G401 (cell line): Measurements from ENCODE around the gene CRACR2B. TPM values are rescaled to one million over a fixed set of nuclear protein-coding genes. Genes with fewer than 3 reads are reported as not detected.
A peak's percentile ranks its signal among the peaks of the same experiment; 100 is the strongest.

Experiments
- DNase-seq: peaks from one replicate; pipeline ENCODE4 v3.0.0-alpha.2; 2015; ENCODE audit warnings: low spot score
- in situ Hi-C: cut with HindIII; loops from 2 replicates; pipeline ENCODE4 v1.10.0; 2016; ENCODE audit warnings: low sequenced_read_pairs, mixed read lengths
- total RNA-seq: library from RNA; depleted of rRNA; stranded (reverse); fragments of >200 nt; shearing (Covaris generic); gene quantifications from 2 replicates; pipeline ENCODE4 v1.2.3, GENCODE V29; 2014

The CRACR2B gene
- total RNA-seq, 1 experiment from 2014 or later, result 28.3 TPM

DNA sequence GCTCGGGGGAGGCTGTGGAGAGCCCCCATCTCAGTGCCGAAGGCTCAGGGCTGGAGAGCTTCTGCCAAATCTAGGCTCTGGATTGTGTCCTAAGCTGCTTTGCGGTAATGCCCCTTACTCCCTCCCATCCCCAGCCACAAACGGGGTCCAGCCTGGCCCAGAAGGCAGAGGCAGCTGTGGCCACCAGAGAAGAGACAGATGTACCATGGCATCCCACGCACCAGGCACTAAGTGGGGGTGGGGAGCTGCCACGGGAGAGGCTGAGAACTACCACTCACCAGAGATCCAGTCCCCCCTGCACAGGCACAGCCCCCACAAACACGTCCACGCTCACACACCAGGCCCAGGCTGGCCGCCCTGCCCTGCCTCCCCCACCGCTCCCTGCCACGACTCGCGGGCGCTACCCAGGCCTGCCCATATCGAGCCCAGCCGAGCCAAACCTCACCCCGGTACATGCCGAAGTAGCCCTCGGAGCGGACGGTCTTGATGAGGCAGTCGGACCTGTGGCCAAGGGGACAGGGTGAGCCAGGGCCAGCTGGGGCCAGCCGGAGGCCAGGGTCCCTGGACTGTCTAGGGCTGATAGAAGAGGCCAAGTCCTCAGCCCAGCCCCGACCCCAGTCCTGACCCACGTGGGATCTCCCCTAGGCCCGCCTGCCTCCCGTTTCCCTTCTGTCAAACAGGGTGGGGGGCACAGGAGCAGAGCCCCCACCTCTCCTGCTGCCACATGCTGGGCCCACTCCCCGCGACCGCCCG lies 33.5 kb upstream of the CRACR2B start:
- in situ Hi-C loops, result no loop called here

DNA sequence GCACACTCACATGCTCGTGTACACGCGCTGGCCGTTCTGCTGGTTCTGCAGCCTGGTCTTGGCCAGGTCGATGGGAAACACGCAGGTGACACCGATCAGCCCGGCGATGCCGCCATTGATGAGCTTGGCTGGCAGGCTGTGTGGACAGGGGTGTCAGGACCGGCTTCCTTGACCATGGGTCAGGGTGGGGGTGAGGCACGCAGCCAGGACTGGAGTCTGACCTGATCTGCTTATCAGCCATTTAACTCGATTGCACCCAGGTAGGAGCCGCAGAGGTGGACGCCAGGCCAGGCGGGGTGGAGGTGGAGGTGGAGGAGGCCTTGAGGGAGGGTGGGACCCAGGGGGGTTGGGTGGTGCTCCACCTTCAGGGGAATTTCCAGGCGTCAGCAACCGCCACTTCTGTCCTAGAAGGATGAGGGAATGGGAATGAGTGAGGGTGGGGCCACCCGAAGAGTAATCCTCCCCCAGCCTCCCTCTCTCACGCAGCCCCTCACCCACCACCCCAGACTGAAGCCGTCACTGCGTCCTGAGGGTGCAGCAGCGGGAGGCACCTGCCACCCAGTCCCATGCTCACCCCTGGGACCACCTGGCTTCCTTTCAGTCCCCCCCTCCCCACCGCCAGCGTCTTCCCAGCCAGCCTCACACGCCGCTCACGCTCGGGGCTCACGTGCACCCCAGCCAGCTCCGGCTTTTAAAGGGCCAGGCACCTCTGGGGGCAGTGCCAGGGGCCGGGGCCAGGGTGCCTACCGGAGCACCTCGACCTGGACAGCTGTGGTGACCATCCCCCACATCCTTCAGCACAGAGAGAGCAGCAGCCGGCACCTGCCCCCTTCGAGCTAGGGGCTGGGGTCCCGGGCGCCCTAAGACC lies 32.7 kb upstream of the CRACR2B start:
- peak; percentile 67 for DNase-seq
- in situ Hi-C loops, result no loop called here

More for the DNA sequence above, 33.5 kb upstream of the CRACR2B start:
- no peak for DNase-seq

DNA sequence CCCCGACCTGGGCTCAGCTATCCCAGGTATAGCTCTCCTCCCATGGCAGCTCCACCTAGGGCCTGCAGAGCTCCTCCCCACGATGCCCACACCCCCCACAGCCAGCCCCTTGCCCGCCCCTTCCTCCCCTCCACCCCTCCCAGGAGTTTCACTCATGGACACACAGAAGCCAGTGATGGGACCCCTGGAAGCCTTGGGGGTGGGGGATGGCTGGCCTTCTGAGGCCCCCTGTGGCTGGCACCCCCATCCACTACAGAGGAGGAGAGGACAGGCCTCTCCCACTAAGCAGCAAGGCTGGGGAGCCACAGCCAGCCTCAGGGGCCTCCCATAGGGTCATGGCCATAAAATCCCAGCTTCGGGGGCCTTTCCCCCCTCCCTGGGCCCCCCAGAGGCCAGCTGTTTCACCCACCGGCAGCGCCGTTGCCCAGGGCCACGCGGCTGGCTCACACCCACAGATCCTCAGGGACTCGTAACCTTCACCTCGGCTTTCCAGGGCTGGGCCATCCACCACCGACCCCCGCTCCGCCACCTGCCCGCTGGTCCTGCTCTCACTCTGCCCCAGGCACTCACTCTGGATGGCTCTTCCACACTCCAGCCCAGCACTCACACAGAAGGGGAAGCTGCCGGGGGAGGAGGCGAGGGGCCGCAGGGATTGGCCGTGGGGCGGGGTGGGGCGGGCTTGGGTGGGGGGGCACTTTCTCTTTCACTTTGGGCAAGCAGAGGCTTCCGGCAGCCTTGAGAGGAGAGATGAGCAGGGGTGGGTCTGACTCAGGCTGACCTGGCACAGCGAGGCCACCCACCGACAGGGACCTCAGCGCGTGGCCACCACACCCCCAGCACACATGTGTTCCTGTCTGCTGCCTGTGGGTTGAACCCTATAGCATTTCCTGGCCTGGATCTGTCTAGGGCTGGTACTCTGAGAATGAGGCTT lies 31.8 kb upstream of the CRACR2B start:
- DNase-seq, result no peak
- in situ Hi-C loops, result no loop called here

GRCh38 chr11:796565-797295 lies 31.0 kb upstream of the CRACR2B start:
- DNase-seq, result no peak
- in situ Hi-C loops, result no loop called here

DNA sequence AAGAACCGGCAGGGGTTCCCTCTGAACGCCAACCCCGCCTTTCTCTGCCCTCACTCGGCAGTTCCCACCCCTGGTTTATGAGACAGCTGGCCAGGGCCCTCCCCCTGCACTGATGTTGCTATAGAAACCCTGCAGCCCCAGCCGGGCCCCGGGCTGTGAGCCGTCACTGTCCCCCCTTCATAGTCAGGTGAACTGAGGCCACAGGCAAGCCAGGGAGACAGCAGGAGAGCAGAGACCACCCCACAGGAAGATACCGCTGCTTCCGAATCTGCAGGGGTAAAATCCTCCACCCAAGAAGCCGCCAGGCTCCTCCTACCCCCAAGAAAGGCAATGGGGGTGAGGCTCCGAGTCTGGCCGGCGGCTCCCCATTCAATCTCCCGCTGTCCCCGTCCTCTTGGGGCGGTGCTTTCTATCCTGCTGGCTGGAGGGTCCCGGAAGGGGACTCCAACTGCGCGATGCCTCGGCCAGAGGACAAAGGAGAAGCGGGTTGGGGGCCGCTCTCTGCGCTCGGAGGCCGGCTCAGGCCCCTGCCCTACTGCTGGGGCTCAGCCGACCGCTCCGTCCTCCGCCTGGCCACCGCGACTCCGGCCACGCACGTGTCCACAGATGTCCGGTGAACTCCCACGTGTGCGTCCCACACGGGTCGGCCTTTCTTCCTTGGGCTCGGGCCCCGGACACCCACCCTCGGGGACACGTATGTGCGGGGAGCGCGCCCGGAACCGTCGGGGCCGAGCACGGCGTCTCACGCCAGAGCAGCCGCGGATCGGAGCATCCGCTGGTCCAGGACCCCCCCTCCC lies 30.2 kb upstream of the CRACR2B start:
- DNase-seq, result peak; percentile 75
- in situ Hi-C loops, result no loop called here

GRCh38 chr11:798093-798713 lies 29.5 kb upstream of the CRACR2B start, which contains the start of gene SLC25A22:
TSS of gene SLC25A22 (minus strand) at chr11:798281. CDS start at chr11:795006, 3,275 bp downstream.
- peak; percentile 79 for DNase-seq
- in situ Hi-C loops, result no loop called here

DNA sequence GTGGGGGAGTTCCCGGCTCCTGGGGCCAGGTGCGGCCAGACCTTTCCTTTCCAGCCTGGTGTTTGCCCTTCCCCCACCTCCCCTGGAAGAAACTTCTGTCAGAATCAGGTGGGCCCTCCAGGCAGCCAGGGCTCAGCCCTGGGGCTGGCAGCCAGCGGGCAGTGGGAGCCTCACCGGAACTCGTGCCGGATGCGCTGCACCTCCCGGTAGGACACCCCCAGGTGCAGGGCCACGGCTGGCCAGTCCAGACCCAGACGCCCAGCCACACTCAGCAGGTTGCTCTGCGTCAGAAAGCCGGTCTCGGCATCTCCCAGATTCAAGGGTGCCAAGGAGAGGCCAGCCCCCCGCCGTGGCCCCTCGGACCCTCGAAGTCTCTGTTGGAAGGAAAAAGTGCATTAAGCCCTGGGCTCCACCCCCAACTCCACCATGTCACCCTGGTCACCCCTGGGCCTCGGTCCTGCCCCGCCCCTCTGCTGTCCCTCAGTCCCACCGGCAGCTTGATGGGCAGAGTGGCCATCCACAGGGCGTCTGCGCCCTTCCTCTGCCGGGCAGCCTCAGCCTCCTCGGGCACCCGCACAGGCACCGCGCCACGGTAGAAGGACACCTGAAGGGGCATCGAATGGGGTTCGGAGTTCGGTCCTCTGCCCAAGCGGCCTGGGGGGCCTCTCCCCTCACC lies 27.9 kb upstream of the CRACR2B start:
- no peak for DNase-seq
- in situ Hi-C loops, result no loop called here

- in situ Hi-C loops, result no loop called here
- DNase-seq, result no peak
Observed at GRCh38 chr11:800473-800872, 27.2 kb upstream of the CRACR2B start.

GRCh38 chr11:801097-801780 lies 26.5 kb upstream of the CRACR2B start:
- DNase-seq, result no peak
- in situ Hi-C loops, result no loop called here

DNA sequence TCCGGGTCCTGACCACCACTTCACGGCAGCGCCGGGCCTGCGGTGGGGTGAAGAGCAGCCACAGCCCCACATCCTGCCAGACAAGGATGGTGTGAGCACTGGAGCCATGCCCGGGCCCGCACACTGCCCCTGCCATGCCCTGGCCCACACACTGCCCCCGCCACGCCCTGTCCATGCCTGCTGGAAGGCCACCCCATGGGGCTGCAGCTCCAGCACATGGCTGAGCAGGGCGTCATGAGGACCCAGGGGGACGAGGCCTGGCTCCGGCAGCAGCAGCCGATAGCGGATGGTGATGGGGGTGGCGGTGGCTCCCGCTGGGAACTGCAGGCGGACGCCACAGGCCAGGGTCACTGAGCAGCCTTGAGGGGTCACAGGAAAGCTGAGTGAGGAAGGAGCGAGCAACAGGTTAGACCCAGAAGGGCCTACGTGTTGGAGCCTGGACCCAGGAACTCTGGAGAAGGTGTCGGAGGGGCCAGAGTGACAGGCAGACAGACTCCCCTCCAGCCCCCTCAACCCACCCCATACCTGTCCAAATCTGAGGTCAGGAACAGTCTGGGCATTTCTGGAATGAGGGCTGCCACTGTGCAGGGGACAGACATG lies 25.6 kb upstream of the CRACR2B start:
- in situ Hi-C loops, result no loop called here

DNA sequence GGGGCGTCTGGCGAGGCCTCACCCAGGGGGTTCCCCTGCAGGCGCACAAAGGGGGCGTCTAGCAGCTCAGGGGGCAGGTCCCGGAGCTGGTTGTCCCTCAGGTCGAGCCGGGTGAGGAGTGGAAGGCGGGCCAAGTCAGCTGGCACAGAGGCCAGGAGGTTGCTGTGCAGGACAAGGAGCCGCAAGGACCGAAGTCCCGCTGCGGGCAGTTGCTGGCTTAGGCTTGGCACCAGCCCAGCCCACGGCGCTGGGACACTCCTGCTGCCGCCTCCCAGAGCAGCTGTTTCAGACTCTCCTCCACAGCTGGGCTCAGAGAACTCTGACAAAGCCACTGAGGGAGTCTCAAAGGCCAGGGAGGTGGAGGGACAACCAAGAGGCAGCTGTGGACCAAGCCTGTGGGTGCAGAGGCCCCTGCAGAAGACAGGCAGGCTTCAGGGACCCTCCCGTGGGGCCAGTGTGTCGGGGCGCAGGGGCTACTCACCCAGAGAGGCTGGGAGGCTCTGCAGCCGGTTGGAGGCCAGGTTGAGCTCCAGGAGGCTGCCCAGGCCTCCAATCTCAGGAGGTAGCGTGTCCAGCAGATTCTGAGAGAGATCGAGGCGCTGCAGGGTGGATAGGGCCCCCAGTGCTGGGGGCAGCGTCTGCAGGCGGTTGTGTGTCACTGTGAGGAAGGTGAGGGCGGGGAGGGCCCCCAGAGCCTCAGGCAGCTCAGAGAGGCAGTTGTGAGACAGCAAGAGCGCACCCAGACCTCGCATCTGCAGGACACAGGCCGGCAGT lies 24.8 kb upstream of the CRACR2B start:
- DNase-seq, result no peak
- in situ Hi-C loops, result no loop called here

More for the DNA sequence above, 25.6 kb upstream of the CRACR2B start:
- DNase-seq, result no peak

DNA sequence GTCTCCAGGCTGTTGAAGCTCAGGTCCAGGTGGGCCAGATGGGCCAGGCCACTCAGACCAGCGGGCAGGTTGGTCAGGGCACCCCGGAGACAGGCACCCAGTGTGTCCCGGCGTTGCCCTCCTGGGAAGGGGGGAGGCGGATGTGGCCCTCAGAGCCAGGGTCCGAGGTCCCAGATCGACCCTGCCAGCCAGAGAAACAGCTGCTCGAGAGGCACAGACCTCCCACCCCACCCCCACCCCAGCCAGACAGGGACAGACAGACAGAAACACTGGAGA lies 24.3 kb upstream of the CRACR2B start:
- DNase-seq, result no peak
- in situ Hi-C loops, result no loop called here

DNA sequence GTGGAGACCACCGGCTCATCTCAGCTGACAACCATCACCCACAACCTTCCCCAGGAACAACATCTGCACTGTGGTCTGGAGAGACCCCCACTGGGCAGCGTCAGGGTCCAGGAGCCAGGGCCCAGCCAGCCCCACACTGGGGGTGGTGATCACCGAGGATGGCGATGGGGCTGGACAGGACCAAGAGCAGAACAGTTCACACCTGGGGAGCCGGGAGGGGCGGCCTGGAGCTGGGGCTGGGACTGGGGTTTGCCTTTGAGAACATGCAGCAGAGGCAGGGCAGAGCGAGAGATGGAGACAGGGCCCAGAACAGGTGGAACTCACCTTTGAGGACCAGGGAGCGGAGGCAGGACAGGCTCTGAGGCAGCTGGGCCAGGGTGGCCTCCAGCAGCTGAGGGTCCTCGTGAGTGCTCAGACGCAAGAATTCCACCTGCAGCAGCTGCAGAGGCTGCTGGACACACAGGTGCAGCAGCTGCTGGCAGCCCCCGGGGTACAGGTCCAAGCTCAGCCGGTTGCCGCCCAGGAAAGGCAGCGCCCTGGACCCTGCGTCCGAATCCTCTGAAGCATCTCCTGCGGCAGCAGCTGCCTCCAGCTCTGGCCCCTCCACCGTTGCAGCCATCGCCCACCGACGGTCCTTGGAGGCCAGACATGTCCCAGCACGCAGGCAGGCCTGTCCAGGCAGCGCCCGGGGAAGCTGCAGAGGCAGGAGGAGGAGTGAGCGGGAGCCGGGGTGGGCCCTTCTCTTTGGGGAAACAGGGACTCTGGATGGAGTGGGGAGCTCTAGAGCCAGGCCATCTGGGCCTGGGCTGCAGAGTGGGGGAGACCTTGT lies 23.7 kb upstream of the CRACR2B start:
- in situ Hi-C loops, result no loop called here
- DNase-seq, result no peak

DNA sequence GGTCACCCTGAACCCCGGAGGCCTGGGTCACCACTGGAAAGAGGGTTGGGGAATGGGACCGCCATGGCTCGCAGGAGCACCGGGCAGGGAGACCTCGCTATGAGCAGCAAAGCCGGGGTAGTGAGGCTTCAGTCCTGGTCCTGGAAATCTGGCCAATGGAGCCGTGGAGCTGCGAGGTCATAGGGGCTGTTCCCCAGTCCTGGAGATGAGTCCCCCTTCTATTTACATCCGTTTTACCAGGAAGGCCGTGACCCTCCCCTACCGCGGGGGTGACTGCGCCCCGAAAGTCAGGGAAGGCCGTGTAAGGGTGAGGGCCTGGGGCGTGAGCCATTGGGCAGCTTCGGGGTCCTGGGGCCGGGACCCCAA lies 23.1 kb upstream of the CRACR2B start:
- no peak for DNase-seq
- in situ Hi-C loops, result no loop called here
